GM19324 (cell line): Measurements from ENCODE around the gene GLRX.
"Not testable (repeated sequence)": the region's sequence is repeated elsewhere in the genome, so short reads cannot be mapped to it uniquely, and the experiment has no call there.

ENCODE experiments used
- ATAC-seq: cut with Tn5 transposase; IDR thresholded peaks from one replicate; pipeline ENCODE4 v1.9.1; 2021; ENCODE audit warnings: mild to moderate bottlenecking, moderate library complexity; ENCODE audit not compliant: unreplicated experiment, low FRiP score

GLRX gene

GRCh38 chr5:95853490-95853889, 31.0 kb upstream of the GLRX start:
- ATAC-seq: no peak

GRCh38 chr5:95852567-95852966, 30.0 kb upstream of the GLRX start:
- no peak for ATAC-seq

- ATAC-seq: not testable (repeated sequence)
Measured at GRCh38 chr5:95851141-95851540, 28.6 kb upstream of the GLRX start.

GRCh38 chr5:95850391-95850894, 27.9 kb upstream of the GLRX start:
- no peak for ATAC-seq

GRCh38 chr5:95848701-95849100, 26.2 kb upstream of the GLRX start:
- no peak for ATAC-seq

GRCh38 chr5:95847261-95847592, 24.7 kb upstream of the GLRX start:
- ATAC-seq: no peak

- no peak for ATAC-seq
Measured at GRCh38 chr5:95846554-95847260, 24.2 kb upstream of the GLRX start.

GRCh38 chr5:95845391-95845790, 22.9 kb upstream of the GLRX start:
- ATAC-seq: no peak

GRCh38 chr5:95843733-95844223, 21.3 kb upstream of the GLRX start:
- no peak for ATAC-seq

- peak; percentile 90 for ATAC-seq
Measured at GRCh38 chr5:95842854-95843544, 20.5 kb upstream of the GLRX start.

GRCh38 chr5:95841914-95842812, 19.6 kb upstream of the GLRX start:
- ATAC-seq: no peak

- no peak for ATAC-seq
Measured at GRCh38 chr5:95840956-95841705, 18.6 kb upstream of the GLRX start.

GRCh38 chr5:95839658-95840057, 17.1 kb upstream of the GLRX start:
- no peak for ATAC-seq

GRCh38 chr5:95838556-95838955, 16.0 kb upstream of the GLRX start:
- no peak for ATAC-seq

GRCh38 chr5:95838001-95838520, 15.5 kb upstream of the GLRX start:
- ATAC-seq: no peak

- ATAC-seq: no peak
Measured at GRCh38 chr5:95837492-95837891, 15.0 kb upstream of the GLRX start.

- ATAC-seq: not testable (repeated sequence)
Measured at GRCh38 chr5:95836971-95837370, 14.4 kb upstream of the GLRX start.

- no peak for ATAC-seq
Measured at GRCh38 chr5:95836544-95836943, 14.0 kb upstream of the GLRX start.

- no peak for ATAC-seq
Measured at GRCh38 chr5:95835682-95836385, 13.3 kb upstream of the GLRX start.
